NCI-H1436 treated with DMSO at 0.1 percent for 48 hours (cell line): ENCODE data around the gene RHO.

Experiments
- DNase-seq: peaks from one replicate; lab custom pipeline; 2025; lab: John Stamatoyannopoulos, UW

The RHO gene

DNA sequence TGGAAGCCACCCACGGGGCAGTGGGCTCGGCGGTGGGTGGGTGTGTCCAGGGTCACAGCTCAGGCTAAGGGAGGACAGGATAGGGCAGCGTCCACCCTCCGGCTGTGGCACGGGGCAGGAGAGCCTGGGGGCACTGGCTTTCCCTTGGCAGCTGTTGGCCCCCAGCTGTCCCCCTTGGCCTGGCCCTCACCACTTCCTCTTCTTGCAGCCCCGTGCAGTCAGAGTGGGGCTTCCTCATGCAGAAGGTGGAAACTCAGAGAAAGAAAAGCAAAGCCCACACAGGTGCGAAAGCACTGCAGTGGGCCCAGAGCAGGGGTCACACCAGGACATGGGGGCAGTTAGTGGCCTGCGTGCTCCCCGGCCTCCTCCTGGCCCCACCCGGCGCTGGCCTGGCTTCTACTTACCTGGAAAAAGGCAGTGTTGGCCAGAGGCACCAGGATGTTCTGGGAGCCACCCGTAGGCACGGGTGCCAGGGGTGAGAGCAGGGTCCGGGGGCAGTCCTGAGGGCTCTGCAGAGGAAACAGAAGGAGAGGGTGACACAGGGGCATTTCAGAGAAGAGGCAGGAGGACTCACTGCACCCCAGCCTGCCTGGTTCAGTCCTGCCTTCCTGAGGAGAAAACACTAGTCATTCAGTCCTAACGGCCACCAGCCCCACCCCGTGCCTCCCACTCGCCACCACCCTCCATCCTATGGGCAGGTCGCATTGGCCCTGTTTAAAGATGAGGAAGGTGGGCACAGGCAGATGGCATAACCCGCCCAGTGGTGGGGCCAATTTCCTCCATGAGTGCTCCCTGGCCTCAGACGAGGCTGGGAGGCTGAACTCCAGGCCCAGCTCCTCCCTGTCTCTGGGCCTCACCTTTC is 49.7 kb downstream of the RHO start:
- DNase-seq: no peak

- no peak for DNase-seq
Observed at GRCh38 chr3:129579991-129580390, 51.6 kb downstream of the RHO start.

DNA sequence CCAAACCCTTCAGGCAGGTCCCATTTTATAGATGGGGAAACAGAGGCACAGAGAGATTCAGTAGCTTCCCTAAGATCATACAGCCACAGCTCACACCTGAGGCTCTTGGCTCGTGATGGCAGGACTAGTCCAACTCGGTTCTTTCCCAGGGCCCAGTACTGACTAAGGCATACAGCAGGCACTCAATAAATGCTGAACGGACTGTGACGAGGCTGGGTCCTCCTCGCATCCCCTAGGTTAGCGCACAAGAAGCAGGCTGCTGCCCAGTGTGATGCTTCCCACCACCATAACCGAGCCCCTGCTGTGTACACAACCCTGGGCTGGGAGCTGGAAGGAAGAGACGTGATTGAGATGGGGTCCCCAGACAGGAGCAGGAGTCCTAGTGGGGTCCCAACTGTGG is 53.2 kb downstream of the RHO start:
- DNase-seq: no peak

- no peak for DNase-seq
Observed at GRCh38 chr3:129582799-129583198, 54.4 kb downstream of the RHO start.

- DNase-seq: no peak
Observed at GRCh38 chr3:129583289-129583688, 54.9 kb downstream of the RHO start.

DNA sequence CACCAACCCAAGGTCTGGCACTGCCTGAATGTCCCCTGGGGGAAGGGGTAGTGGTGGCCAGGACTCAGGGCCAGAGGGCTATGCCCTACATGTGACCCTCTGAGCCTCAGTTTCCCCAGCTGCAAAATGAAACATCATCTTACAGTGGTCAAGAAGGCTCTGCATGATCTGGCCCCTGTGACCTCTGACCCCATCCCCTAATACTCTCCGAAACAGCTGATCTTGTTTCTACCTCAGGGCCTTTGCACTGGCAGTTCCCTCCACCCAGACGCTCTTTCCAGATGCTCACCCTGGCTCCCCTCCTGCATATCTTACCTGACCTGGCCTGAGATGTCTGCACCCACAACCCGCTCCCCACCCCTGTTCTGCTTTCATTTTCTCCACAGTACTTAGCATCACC is 56.2 kb downstream of the RHO start:
- DNase-seq: no peak
